Measurements from ENCODE around the gene SELENOH.

SELENOH gene

GRCh38 chr11:57751176-57751575 is 9.9 kb downstream of the SELENOH start:
- DNase-seq = no peak

GRCh38 chr11:57751676-57752253 is 10.5 kb downstream of the SELENOH start, which contains the start of gene BTBD18:
Gene BTBD18 (minus strand): TSS chr11:57751819. CDS start chr11:57751188, 631 bp downstream.
- no peak for DNase-seq

- DNase-seq = no peak
These were observed 11.7 kb downstream of the SELENOH start for GRCh38 chr11:57752954-57753353.

- DNase-seq = no peak
These were observed 16.9 kb downstream of the SELENOH start for GRCh38 chr11:57758174-57758573.

GRCh38 chr11:57761301-57762234 is 20.3 kb downstream of the SELENOH start, which contains the start of gene CTNND1:
Gene CTNND1 (plus strand): TSS chr11:57761802. CDS start chr11:57791479, 29,677 bp downstream.
- DNase-seq = no peak

GRCh38 chr11:57762235-57762861 is 21.1 kb downstream of the SELENOH start:
- DNase-seq = no peak

- DNase-seq = no peak
These were observed 22.3 kb downstream of the SELENOH start for GRCh38 chr11:57763568-57763967.

- DNase-seq = no peak
These were observed 22.7 kb downstream of the SELENOH start for GRCh38 chr11:57764021-57764420.

GRCh38 chr11:57764566-57764965 is 23.3 kb downstream of the SELENOH start:
- DNase-seq = no peak

GRCh38 chr11:57764972-57765371 is 23.7 kb downstream of the SELENOH start:
- DNase-seq = no peak

- no peak for DNase-seq
These were observed 29.5 kb downstream of the SELENOH start for GRCh38 chr11:57770793-57771192.

GRCh38 chr11:57771365-57771764 is 30.1 kb downstream of the SELENOH start:
- DNase-seq = no peak

GRCh38 chr11:57772562-57772961 is 31.3 kb downstream of the SELENOH start:
- DNase-seq = no peak

- DNase-seq = no peak
These were observed 31.8 kb downstream of the SELENOH start for GRCh38 chr11:57773026-57773598.

- no peak for DNase-seq
These were observed 34.2 kb downstream of the SELENOH start for GRCh38 chr11:57775491-57775890.

GRCh38 chr11:57776031-57776521 is 34.8 kb downstream of the SELENOH start:
- no peak for DNase-seq

- no peak for DNase-seq
These were observed 35.4 kb downstream of the SELENOH start for GRCh38 chr11:57776577-57777210.

- DNase-seq = no peak
These were observed 36.7 kb downstream of the SELENOH start for GRCh38 chr11:57777969-57778317.

GRCh38 chr11:57778318-57779037 is 37.2 kb downstream of the SELENOH start:
- no peak for DNase-seq

- no peak for DNase-seq
These were observed 38.0 kb downstream of the SELENOH start for GRCh38 chr11:57779276-57779675.

- no peak for DNase-seq
These were observed 40.2 kb downstream of the SELENOH start for GRCh38 chr11:57781529-57781943.

- no peak for DNase-seq
These were observed 43.8 kb downstream of the SELENOH start for GRCh38 chr11:57785072-57785471.
